Stimulated activated CD4-positive, alpha-beta T cell treated with anti-CD3 and anti-CD28 coated beads, Interleukin-15, amount 100 ng/mL, for 48 hours (primary cell): ENCODE results near the gene CFAP45.
A peak's percentile ranks its signal among the peaks of the same experiment; 100 is the strongest.

Experiments used
- DNase-seq, 2 donors: peaks; one replicate each; pipeline ENCODE4 v3.0.0-alpha.2; 2020; ENCODE audit warnings: low read depth in 2 of 2

CFAP45 gene

GRCh38 chr1:159877695-159878444, 22.1 kb downstream of the CFAP45 start:
- DNase-seq: no peak

GRCh38 chr1:159873530-159874143, 26.3 kb downstream of the CFAP45 start:
- DNase-seq: no peak

GRCh38 chr1:159872891-159873290, 27.1 kb downstream of the CFAP45 start:
- no peak for DNase-seq

GRCh38 chr1:159870704-159871103, 29.3 kb downstream of the CFAP45 start:
- no peak for DNase-seq

- no peak for DNase-seq
Observed at GRCh38 chr1:159869607-159870006, 30.4 kb downstream of the CFAP45 start.

GRCh38 chr1:159869173-159869572, 30.8 kb downstream of the CFAP45 start:
- DNase-seq: peak in 1 of 2 donors; percentile 3

GRCh38 chr1:159868766-159869165, 31.2 kb downstream of the CFAP45 start:
- DNase-seq: no peak

- no peak for DNase-seq
Observed at GRCh38 chr1:159867664-159868026, 32.3 kb downstream of the CFAP45 start.

GRCh38 chr1:159866905-159867663, 32.9 kb downstream of the CFAP45 start:
- no peak for DNase-seq

- DNase-seq: no peak
Observed at GRCh38 chr1:159866066-159866465, 33.9 kb downstream of the CFAP45 start.

GRCh38 chr1:159864262-159864661, 35.7 kb downstream of the CFAP45 start:
- DNase-seq: no peak

- no peak for DNase-seq
Observed at GRCh38 chr1:159862557-159862956, 37.4 kb downstream of the CFAP45 start, which contains the start of gene VSIG8. VSIG8 (minus strand) TSS chr1:159862657; CDS start chr1:159862521, 136 bp downstream.

- no peak for DNase-seq
Observed at GRCh38 chr1:159862031-159862430, 37.9 kb downstream of the CFAP45 start.

- DNase-seq: no peak
Observed at GRCh38 chr1:159861218-159861617, 38.7 kb downstream of the CFAP45 start.

- no peak for DNase-seq
Observed at GRCh38 chr1:159860456-159860855, 39.5 kb downstream of the CFAP45 start.

- DNase-seq: no peak
Observed at GRCh38 chr1:159859767-159860322, 40.1 kb downstream of the CFAP45 start.

- no peak for DNase-seq
Observed at GRCh38 chr1:159857889-159858288, 42.1 kb downstream of the CFAP45 start.

GRCh38 chr1:159856576-159856975, 43.4 kb downstream of the CFAP45 start:
- no peak for DNase-seq

GRCh38 chr1:159855709-159856108, 44.3 kb downstream of the CFAP45 start:
- no peak for DNase-seq

- peak; percentile 69 for DNase-seq
Observed at GRCh38 chr1:159854693-159855192, 45.2 kb downstream of the CFAP45 start.

GRCh38 chr1:159854116-159854692, 45.8 kb downstream of the CFAP45 start:
- peak in 1 of 2 donors; percentile 12 for DNase-seq
